Effector CD4-positive, alpha-beta T cell (primary cell): ENCODE data around the gene SUDS3.

ENCODE experiments used
- DNase-seq: peaks from one replicate; pipeline ENCODE4 v3.0.0-alpha.2; 2020

SUDS3 gene

GRCh38 chr12:118456741-118457140 lies 80.4 kb downstream of the SUDS3 start:
- DNase-seq = no peak

- no peak for DNase-seq
Measured at GRCh38 chr12:118459110-118459509, 82.8 kb downstream of the SUDS3 start.

GRCh38 chr12:118463677-118464076 lies 87.3 kb downstream of the SUDS3 start:
- DNase-seq = no peak

DNA sequence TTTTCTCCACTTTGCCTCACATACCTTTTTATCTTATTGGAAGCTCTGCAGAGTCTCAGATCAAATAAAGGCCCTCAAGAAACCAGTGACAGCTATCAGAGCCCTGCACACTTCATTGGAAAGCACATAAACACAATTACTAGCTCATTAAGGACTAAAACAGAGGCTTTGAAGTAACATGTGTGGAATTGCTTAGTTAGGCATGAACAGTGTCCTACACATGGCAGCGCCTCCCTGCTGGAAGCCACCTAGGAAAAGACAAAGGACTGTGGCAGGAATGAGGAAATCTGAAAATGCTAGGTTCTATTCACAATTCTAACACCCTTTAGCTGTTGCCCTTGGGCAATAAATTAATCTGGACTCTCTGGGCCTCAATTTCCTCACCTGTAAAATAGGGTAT lies 89.4 kb downstream of the SUDS3 start:
- no peak for DNase-seq
